ENCODE measurements around the gene SBK3. TPM values are rescaled to one million over a fixed set of nuclear protein-coding genes. Genes with fewer than 3 reads are reported as not detected.

SBK3 gene
- total RNA-seq, 1 donor from 2014 or later = not detected

DNA sequence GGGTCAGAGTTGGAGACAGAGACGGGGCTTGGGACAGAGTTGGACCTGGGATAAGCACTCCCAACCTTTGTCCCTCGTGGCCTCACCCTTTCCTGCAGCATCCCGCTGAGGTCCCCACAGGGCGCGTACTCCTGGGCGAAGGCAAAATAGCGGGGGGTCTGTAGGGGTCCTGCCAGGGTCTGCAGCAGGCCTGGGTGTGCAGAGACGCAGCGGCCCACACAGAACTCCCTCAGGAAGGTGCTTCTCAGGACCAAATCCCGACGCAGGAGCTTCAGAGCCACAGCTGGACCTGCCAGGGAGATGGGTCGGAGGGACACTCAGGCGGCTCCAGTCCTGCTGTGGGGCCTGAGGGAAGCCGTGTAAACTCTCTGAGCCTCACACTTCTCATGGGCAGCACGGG is 1.3 kb downstream of the SBK3 start:
- no peaks in the 10 kb centered on the region for H3K36me3 Mint-ChIP-seq (ENCODE audit: low read depth)

DNA sequence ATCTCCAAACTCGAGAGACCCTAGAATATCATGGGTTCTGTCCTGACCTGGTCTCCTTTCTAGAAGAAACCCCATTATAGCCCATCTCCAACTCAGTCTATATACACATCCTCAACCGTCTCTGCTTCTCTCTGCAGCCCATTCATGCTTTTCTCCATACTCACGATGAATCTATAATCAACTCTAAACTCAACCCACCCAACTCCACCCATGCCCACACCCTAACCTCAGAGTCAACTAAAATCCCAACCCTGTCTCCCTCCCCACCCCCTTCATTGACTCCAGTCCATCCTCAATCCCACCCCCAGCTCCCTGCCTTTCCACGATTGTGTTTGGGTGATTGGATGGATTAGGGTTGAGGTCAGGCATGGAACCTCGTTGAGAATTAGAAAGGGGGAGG is 1.8 kb downstream of the SBK3 start:
- H3K4me1 Mint-ChIP-seq (ENCODE audit: low read depth) = peaks cover 5% of the 10 kb centered on the region
- no peaks in the 10 kb centered on the region for H3K36me3 Mint-ChIP-seq (ENCODE audit: low read depth)
- H3K27ac Mint-ChIP-seq = no peak overlapping the region
- H3K4me3 Mint-ChIP-seq = no peak overlapping the region
- no peak for DNase-seq (ENCODE audit: low spot score)
- H3K9me3 Mint-ChIP-seq = peaks cover 4% of the 10 kb centered on the region
- intact Hi-C loops (cut with micrococcal nuclease) = no loop called here
- H3K27me3 Mint-ChIP-seq (ENCODE audit: insufficient read depth) = peaks cover 8% of the 10 kb centered on the region

More for the DNA sequence above, 1.3 kb downstream of the SBK3 start:
- Mint-ChIP-seq H3K4me3 (no peak overlapping the region), H3K27me3 (ENCODE audit: insufficient read depth) (peaks cover 8% of the 10 kb centered on the region), H3K9me3 (peaks cover 4% of the 10 kb centered on the region), H3K27ac (no peak overlapping the region), H3K4me1 (ENCODE audit: low read depth) (peaks cover 5% of the 10 kb centered on the region)
- intact Hi-C loops (cut with micrococcal nuclease) = no loop called here
- no peak for DNase-seq (ENCODE audit: low spot score)

- Mint-ChIP-seq H3K36me3 (ENCODE audit: low read depth) (no peaks in the 10 kb centered on the region), H3K27ac (no peak overlapping the region), H3K27me3 (ENCODE audit: insufficient read depth) (peaks cover 4% of the 10 kb centered on the region), H3K9me3 (peaks cover 4% of the 10 kb centered on the region), H3K4me3 (no peak overlapping the region), H3K4me1 (ENCODE audit: low read depth) (peaks cover 3% of the 10 kb centered on the region)
- no peak for DNase-seq (ENCODE audit: low spot score)
- intact Hi-C loops (cut with micrococcal nuclease) = no loop called here
Observed at GRCh38 chr19:55542292-55542855, 3.0 kb downstream of the SBK3 start.

- no peak for DNase-seq (ENCODE audit: low spot score)
- H3K27me3 Mint-ChIP-seq (ENCODE audit: insufficient read depth) = peaks cover 3% of the 10 kb centered on the region
- no peak overlapping the region for H3K4me3 Mint-ChIP-seq
- H3K9me3 Mint-ChIP-seq = peaks cover 4% of the 10 kb centered on the region
- H3K4me1 Mint-ChIP-seq (ENCODE audit: low read depth) = no peaks in the 10 kb centered on the region
- H3K36me3 Mint-ChIP-seq (ENCODE audit: low read depth) = no peaks in the 10 kb centered on the region
- no peak overlapping the region for H3K27ac Mint-ChIP-seq
- intact Hi-C loops (cut with micrococcal nuclease) = no loop called here
Observed at GRCh38 chr19:55541091-55541490, 4.3 kb downstream of the SBK3 start.

DNA sequence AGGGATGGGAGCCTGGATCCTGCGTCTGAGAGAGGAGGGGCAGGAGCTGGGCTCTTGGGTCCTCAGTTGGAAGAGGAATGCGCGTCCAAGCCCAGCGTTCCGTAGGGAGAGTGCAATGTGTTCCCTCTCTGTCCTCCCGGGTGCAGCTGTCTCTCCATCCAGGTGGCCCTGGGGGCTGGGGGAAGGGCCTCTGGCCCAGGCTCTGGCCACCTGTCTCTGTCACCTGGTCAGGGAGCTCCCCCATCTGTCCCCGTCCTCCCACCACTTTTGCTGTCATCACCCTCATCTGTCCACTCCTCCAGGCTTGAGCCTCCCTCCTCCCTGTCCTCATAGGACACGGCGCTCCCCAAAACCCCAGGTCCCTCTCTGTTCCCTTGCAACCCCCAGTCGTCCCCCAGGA is 4.7 kb downstream of the SBK3 start:
- intact Hi-C loops (cut with micrococcal nuclease) = no loop called here
- no peak overlapping the region for H3K4me3 Mint-ChIP-seq

GRCh38 chr19:55539090-55539984 is 6.0 kb downstream of the SBK3 start:
- no peaks in the 10 kb centered on the region for H3K4me1 Mint-ChIP-seq (ENCODE audit: low read depth)
- no peak overlapping the region for H3K27ac Mint-ChIP-seq
- peaks cover 4% of the 10 kb centered on the region for H3K9me3 Mint-ChIP-seq
- H3K4me3 Mint-ChIP-seq = no peak overlapping the region
- intact Hi-C loops (cut with micrococcal nuclease) = no loop called here
- no peaks in the 10 kb centered on the region for H3K27me3 Mint-ChIP-seq (ENCODE audit: insufficient read depth)
- H3K36me3 Mint-ChIP-seq (ENCODE audit: low read depth) = no peaks in the 10 kb centered on the region
- no peak for DNase-seq (ENCODE audit: low spot score)

More for the DNA sequence above, 4.7 kb downstream of the SBK3 start:
- peaks cover 4% of the 10 kb centered on the region for H3K9me3 Mint-ChIP-seq
- no peaks in the 10 kb centered on the region for H3K4me1 Mint-ChIP-seq (ENCODE audit: low read depth)
- H3K36me3 Mint-ChIP-seq (ENCODE audit: low read depth) = no peaks in the 10 kb centered on the region
- H3K27ac Mint-ChIP-seq = no peak overlapping the region
- DNase-seq (ENCODE audit: low spot score) = no peak
- peaks cover under 1% of the 10 kb centered on the region for H3K27me3 Mint-ChIP-seq (ENCODE audit: insufficient read depth)

- DNase-seq (ENCODE audit: low spot score) = no peak
- intact Hi-C loops (cut with micrococcal nuclease) = no loop called here
- H3K36me3 Mint-ChIP-seq (ENCODE audit: low read depth) = no peaks in the 10 kb centered on the region
- H3K27me3 Mint-ChIP-seq (ENCODE audit: insufficient read depth) = no peaks in the 10 kb centered on the region
- H3K4me1 Mint-ChIP-seq (ENCODE audit: low read depth) = no peaks in the 10 kb centered on the region
- no peak overlapping the region for H3K27ac Mint-ChIP-seq
- H3K4me3 Mint-ChIP-seq = no peak overlapping the region
- no peaks in the 10 kb centered on the region for H3K9me3 Mint-ChIP-seq
Observed at GRCh38 chr19:55538132-55538531, 7.2 kb downstream of the SBK3 start.

DNA sequence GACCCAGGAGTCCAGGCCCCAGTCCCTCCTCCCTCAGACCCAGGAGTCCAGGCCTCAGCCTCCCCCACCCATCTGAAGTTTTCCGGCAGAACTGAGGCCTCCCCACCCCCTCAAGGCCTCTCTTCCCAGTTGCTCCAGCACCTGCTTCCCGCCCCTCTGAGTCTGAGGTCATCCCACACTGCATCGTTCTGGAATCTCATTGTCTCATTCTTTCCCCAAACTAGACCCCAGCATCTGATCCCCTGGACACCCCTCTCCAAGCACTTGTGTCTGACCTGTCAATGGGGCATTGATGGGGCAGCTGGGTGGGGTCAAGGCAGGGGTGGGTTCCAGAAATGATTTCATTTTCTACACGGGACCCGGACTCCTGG is 7.6 kb downstream of the SBK3 start:
- H3K9me3 Mint-ChIP-seq = no peaks in the 10 kb centered on the region
- no peak overlapping the region for H3K4me3 Mint-ChIP-seq
- no peaks in the 10 kb centered on the region for H3K36me3 Mint-ChIP-seq (ENCODE audit: low read depth)
- intact Hi-C loops (cut with micrococcal nuclease) = no loop called here
- no peak overlapping the region for H3K27ac Mint-ChIP-seq
- no peaks in the 10 kb centered on the region for H3K27me3 Mint-ChIP-seq (ENCODE audit: insufficient read depth)
- H3K4me1 Mint-ChIP-seq (ENCODE audit: low read depth) = no peaks in the 10 kb centered on the region
- DNase-seq (ENCODE audit: low spot score) = no peak

DNA sequence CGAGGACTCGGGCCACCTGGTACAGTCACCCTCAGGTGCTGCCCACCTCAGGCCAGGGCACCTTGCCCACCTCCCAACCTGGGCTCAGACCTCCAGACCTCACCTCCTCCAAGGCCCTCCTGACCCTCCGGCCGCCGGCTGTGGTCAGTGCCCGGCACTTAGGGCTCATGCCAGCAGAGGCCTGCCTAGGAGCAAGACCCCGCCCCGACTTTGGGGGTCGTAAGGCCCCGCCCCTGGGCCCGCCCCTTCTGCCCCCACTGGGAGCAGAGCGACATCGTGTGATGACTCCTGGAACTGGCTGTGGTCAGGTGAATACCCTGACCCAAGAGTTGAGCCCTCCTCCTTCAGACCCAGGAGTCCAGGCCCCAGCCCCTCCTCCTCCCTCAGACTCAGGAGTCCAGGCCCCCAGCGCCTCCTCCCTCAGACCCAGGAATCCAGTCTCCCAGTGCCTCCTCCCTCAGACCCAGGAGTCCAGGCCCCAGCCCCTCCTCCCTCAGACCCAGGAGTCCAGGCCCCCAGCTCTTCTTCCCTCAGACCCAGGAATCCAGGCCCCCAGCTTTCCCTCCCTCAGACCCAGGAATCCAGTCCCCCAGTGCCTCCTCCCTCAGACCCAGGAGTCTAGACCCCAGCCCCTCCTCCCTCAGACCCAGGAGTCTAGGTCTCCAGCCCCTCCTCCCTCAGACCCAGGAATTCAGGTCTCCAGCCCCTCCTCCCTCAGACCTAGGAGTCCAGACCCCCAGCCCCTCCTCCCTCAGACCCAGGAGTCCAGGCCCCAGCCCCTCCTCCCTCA is 8.2 kb downstream of the SBK3 start, which contains the start of gene SBK2:
SBK2 (minus strand) TSS at position 183 of the 790 bp plus-strand sequence. CDS start 839 bp downstream, outside the sequence.
- Mint-ChIP-seq H3K9me3 (no peaks in the 10 kb centered on the region), H3K27me3 (ENCODE audit: insufficient read depth) (no peaks in the 10 kb centered on the region), H3K27ac (no peak within 1 kb of the TSS), H3K4me3 (no peak within 1 kb of the TSS), H3K36me3 (ENCODE audit: low read depth) (no peaks in the 10 kb centered on the region), H3K4me1 (ENCODE audit: low read depth) (no peaks in the 10 kb centered on the region)
- DNase-seq (ENCODE audit: low spot score) = no peak
- intact Hi-C loops (cut with micrococcal nuclease) = no loop called here

GRCh38 chr19:55536366-55536765 is 9.0 kb downstream of the SBK3 start:
- H3K4me1 Mint-ChIP-seq (ENCODE audit: low read depth) = no peaks in the 10 kb centered on the region
- H3K27me3 Mint-ChIP-seq (ENCODE audit: insufficient read depth) = no peaks in the 10 kb centered on the region
- no peak for DNase-seq (ENCODE audit: low spot score)
- H3K4me3 Mint-ChIP-seq = no peak overlapping the region
- intact Hi-C loops (cut with micrococcal nuclease) = no loop called here
- no peak overlapping the region for H3K27ac Mint-ChIP-seq
- H3K9me3 Mint-ChIP-seq = no peaks in the 10 kb centered on the region
- H3K36me3 Mint-ChIP-seq (ENCODE audit: low read depth) = no peaks in the 10 kb centered on the region

DNA sequence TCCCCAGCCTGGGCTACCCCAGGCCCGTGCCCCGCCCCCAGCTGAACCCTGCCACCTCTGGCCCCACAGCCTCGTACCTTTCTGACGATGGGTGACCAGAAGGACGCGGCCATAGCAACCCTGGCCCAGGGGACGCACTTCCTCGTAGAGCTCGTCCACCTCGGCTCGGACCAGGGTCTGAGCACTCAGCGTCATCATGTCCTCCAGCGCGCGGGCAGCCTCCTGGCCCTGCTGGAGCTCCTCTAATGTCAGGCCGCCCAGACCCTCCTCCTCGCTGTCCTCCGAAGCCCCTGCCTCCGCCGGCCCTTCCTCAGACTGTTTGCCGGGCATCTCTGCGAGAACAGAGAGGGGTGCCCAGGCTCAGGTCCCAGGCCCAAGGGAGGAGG is 9.4 kb downstream of the SBK3 start:
- intact Hi-C loops (cut with micrococcal nuclease) = no loop called here
- Mint-ChIP-seq H3K9me3 (no peaks in the 10 kb centered on the region), H3K36me3 (ENCODE audit: low read depth) (no peaks in the 10 kb centered on the region), H3K27ac (no peak overlapping the region), H3K27me3 (ENCODE audit: insufficient read depth) (no peaks in the 10 kb centered on the region), H3K4me1 (ENCODE audit: low read depth) (no peaks in the 10 kb centered on the region), H3K4me3 (no peak overlapping the region)
- no peak for DNase-seq (ENCODE audit: low spot score)

DNA sequence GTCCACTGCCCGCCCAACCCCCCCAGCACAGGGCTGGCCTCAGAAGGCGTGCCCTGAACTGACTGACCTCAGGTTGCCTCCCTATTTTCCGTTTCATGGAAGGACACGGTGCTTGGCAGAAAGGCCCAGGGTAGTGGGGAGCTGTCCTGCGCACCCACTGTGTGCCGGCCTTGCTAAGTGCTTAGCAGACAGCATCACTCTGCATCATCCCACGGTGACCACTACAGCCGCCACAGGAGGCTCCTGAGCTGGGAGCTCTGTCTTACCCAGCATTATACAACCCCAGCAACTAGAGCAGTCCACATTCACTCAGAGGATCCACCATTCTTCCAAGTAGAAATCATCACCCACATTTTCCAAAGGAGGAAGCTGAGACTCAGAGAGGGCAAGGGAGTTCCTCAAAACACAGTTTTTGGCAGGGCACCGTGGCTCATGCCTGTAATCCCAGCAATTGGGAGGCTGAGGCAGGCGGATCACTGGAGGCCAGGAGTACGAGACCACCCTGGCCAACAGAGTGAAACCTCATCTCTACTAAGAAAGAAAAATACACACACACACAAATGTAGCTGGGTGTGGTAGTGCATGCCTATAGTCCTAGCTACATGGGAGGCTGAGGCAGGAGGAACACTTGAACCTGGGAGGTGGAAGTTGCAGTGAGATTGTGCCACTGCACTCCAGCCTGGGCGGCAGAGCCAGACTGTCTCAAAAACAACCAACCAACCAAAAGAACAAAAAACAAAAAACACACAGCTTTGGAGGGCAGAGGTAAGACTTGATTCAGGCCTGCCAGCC is 10.0 kb downstream of the SBK3 start:
- H3K27me3 Mint-ChIP-seq (ENCODE audit: insufficient read depth) = no peaks in the 10 kb centered on the region
- no peaks in the 10 kb centered on the region for H3K4me1 Mint-ChIP-seq (ENCODE audit: low read depth)
- H3K36me3 Mint-ChIP-seq (ENCODE audit: low read depth) = no peaks in the 10 kb centered on the region
- no peak for DNase-seq (ENCODE audit: low spot score)
- no peak overlapping the region for H3K27ac Mint-ChIP-seq
- H3K4me3 Mint-ChIP-seq = no peak overlapping the region
- intact Hi-C loops (cut with micrococcal nuclease) = no loop called here
- H3K9me3 Mint-ChIP-seq = no peaks in the 10 kb centered on the region
